Uterus (tissue), 4 donors: ENCODE data around the gene HLF. TPM values are rescaled to one million over a fixed set of nuclear protein-coding genes. Genes with fewer than 3 reads are reported as not detected.

ENCODE experiments used
- DNase-seq, 2 donors: peaks; one replicate each; pipeline ENCODE4 v3.0.0-alpha.2; 2019 to 2020
- H3K27ac ChIP-seq, 2 donors: fragments of 200-600 bp; sonication (generic); 1 replicate in 1 of 2; 2 replicates in 1 of 2; pipeline ENCODE4 v1.5.1; 2016 to 2018
- H3K27me3 ChIP-seq, 2 donors: fragments of 200-600 bp; sonication (generic); one replicate each; pipeline ENCODE4 v1.5.1; 2018 to 2019; ENCODE audit warnings: control low read depth in 1 of 2
- H3K36me3 ChIP-seq, 2 donors: fragments of 200-600 bp; sonication (generic); one replicate each; pipeline ENCODE4 v1.5.1; 2019; ENCODE audit warnings: control low read depth in 1 of 2
- H3K4me1 ChIP-seq, 2 donors: fragments of 200-600 bp; sonication (generic); one replicate each; pipeline ENCODE4 v1.5.1; 2018 to 2019; ENCODE audit warnings: control low read depth in 1 of 2
- H3K4me3 ChIP-seq, 2 donors: fragments of 200-600 bp; sonication (generic); 1 replicate in 1 of 2; 2 replicates in 1 of 2; pipeline ENCODE4 v1.5.1; 2018 to 2019; ENCODE audit warnings: mild to moderate bottlenecking in 1 of 2
- H3K9me3 ChIP-seq, 2 donors: fragments of 200-600 bp; sonication (generic); one replicate each; pipeline ENCODE4 v1.5.1; 2019; ENCODE audit warnings: control low read depth in 1 of 2
- POLR2A ChIP-seq, 2 donors: fragments of 450-650 bp; IDR thresholded peaks; one replicate each; pipeline ENCODE4 v1.6.1; 2016; ENCODE audit warnings: antibody characterized with exemption in 2 of 2, mild to moderate bottlenecking in 1 of 2, moderate library complexity in 1 of 2
- intact Hi-C: fragments of 100-400 bp; cut with DNase I; formaldehyde crosslinking; loops from one replicate; pipeline ENCODE4 v1.15.1; 2023; ENCODE audit warnings: low total_unique reads
- total RNA-seq, 4 donors: library from RNA; depleted of rRNA in 3 of 4; stranded (reverse); fragments of >200 nt in 3 of 4; gene quantifications; one replicate each; pipeline versions ENCODE4 v1.1.0 to v1.2.4, GENCODE V29; 2014 to 2023
- TF ChIP-seq, protein P1 (sequence below), 4 experiments: fragments of 200-600 bp in 2 of 4; fragments of 450-650 bp in 2 of 4; sonication (generic) in 2 of 4; IDR thresholded peaks; one replicate each; pipeline ENCODE4 v1.5.1; 2016 to 2019; ENCODE audit warnings: antibody characterized with exemption in 4 of 4, mild to moderate bottlenecking in 2 of 4, moderate library complexity in 1 of 4
- donor health status: DM: yes; HTN: yes; CAD: no.

The HLF gene
- total RNA-seq, 4 donors from 2014 or later = 12.0 to 81.2 (median 50.4) TPM

- peak overlapping the region; percentile 67 to 75 for H3K27ac ChIP-seq
- no peak for DNase-seq
- TF ChIP-seq, protein P1, sequence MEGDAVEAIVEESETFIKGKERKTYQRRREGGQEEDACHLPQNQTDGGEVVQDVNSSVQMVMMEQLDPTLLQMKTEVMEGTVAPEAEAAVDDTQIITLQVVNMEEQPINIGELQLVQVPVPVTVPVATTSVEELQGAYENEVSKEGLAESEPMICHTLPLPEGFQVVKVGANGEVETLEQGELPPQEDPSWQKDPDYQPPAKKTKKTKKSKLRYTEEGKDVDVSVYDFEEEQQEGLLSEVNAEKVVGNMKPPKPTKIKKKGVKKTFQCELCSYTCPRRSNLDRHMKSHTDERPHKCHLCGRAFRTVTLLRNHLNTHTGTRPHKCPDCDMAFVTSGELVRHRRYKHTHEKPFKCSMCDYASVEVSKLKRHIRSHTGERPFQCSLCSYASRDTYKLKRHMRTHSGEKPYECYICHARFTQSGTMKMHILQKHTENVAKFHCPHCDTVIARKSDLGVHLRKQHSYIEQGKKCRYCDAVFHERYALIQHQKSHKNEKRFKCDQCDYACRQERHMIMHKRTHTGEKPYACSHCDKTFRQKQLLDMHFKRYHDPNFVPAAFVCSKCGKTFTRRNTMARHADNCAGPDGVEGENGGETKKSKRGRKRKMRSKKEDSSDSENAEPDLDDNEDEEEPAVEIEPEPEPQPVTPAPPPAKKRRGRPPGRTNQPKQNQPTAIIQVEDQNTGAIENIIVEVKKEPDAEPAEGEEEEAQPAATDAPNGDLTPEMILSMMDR (IDR thresholded peaks at IDR 0.05) = no peak
- TF ChIP-seq POLR2A (IDR thresholded peaks at IDR 0.05) = no peak
- H3K4me3 ChIP-seq = no peak overlapping the region
- H3K4me1 ChIP-seq = peaks cover 13 to 27% of the 10 kb centered on the region in 2 donors
- no peaks in the 10 kb centered on the region for H3K9me3 ChIP-seq
- H3K36me3 ChIP-seq = no peaks in the 10 kb centered on the region
- intact Hi-C loops = no loop called here
- no peaks in the 10 kb centered on the region for H3K27me3 ChIP-seq
Measured at GRCh38 chr17:55279203-55279602, 14.4 kb downstream of the HLF start.

DNA sequence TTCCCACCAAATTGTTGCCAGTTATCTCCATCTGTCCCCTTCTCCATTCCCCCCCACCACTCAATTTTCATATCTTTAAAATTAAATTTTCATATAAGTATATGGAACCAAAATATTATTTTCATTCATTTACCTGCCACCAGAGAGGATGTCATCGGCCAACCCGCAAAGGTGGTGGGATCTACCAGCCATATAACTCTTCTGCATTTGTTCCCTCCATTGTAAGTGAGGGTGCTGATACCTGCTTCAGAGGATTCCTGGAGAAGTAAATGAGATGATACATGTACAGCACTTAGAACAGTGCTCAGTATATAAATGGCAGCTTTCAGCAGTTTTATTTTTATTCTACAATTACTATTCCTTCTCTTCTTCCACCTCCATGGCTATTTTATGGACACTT, 15.0 kb downstream of the HLF start:
- intact Hi-C loops = no loop called here
- H3K27ac ChIP-seq = peak overlapping the region in 1 of 2 donors; percentile 84

DNA sequence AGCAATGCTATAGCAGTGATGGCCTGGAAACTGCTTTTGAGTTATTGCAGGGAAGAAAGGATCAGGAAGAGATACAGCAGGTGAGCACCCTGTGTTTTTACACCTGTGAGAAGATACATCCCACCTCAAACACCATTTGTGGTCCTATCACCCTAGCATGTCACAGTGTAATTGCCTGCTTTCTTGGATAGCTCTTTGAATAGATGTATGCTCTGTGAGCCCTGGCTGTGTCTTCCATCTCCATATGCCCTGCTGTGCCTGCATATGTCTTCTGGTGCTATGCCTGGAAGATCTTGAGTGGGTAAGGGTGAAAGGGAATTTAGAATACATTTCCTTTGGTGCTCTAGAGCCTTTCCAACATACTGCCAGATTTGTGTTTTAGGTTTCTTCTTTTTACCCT, 15.5 kb downstream of the HLF start:
- intact Hi-C loops = no loop called here

More for the DNA sequence above, 15.0 kb downstream of the HLF start:
- Histone ChIP-seq H3K27me3 (no peaks in the 10 kb centered on the region), H3K9me3 (no peaks in the 10 kb centered on the region), H3K4me3 (no peak overlapping the region), H3K4me1 (peaks cover 14 to 33% of the 10 kb centered on the region in 2 donors), H3K36me3 (no peaks in the 10 kb centered on the region)
- DNase-seq = no peak
- no peak for TF ChIP-seq POLR2A (IDR thresholded peaks at IDR 0.05)
- TF ChIP-seq, protein P1 (IDR thresholded peaks at IDR 0.05) = no peak

DNA sequence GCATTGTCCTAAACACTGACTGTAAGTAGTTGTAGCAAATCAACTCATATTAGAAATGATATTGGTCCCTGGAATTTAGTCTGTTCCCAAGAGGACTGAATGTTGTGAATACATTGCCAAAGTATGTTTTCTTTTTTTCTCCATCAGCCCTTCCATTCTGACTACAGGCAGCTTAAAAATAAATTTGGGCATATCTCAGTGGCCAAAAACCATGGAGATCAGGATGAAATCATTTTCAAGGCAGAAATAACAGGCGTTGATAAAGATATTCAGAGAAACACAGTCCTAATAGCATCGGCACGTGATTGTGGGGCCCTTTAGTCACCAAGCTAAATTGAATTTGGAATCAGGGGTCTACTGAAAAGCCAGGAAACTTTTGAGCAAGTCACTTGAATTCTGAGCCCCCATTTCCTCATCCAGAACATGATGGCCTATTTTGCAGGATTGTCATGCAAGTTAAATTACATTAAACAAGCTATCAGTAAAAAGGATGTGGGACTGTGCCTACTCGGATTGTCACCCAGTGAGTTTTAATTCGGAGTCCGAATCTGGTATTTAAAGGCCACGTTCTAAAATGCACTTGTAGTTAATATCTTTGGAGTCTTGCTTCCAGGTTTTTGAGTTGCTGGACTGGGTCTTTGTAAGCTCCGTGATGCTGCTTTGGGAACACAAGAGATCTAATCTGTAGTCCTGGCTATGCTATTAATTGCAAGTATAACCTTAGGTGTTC, 17.1 kb downstream of the HLF start:
- intact Hi-C loops = no loop called here
- DNase-seq = no peak

More for the DNA sequence above, 15.5 kb downstream of the HLF start:
- no peaks in the 10 kb centered on the region for H3K27me3 ChIP-seq
- H3K27ac ChIP-seq = peak overlapping the region in 1 of 2 donors; percentile 84
- no peak overlapping the region for H3K4me3 ChIP-seq
- TF ChIP-seq POLR2A (IDR thresholded peaks at IDR 0.05) = no peak
- TF ChIP-seq, protein P1 (IDR thresholded peaks at IDR 0.05) = no peak
- H3K4me1 ChIP-seq = peaks cover 18 to 38% of the 10 kb centered on the region in 2 donors
- no peaks in the 10 kb centered on the region for H3K36me3 ChIP-seq
- no peak for DNase-seq
- H3K9me3 ChIP-seq = no peaks in the 10 kb centered on the region

DNA sequence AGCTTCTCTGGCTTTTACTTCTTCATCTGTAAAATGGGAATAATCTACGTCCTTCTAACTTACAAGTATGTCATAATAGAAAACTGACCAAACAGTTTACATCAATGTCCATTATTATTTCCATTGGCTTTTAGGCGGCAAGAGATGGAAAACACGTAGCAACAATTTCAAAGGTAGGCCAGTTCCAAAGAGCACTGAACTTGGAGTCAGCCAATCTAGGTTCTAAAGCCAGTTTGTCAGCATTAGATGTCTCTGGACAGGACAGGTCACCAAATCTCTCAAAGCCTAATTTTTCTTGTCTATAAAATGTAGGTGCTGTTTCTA, 17.6 kb downstream of the HLF start:
- Histone ChIP-seq H3K36me3 (no peaks in the 10 kb centered on the region), H3K9me3 (no peaks in the 10 kb centered on the region), H3K27me3 (no peaks in the 10 kb centered on the region), H3K27ac (peak overlapping the region; percentile 84 to 92), H3K4me1 (peaks cover 10 to 31% of the 10 kb centered on the region in 2 donors), H3K4me3 (no peak overlapping the region)
- TF ChIP-seq POLR2A (IDR thresholded peaks at IDR 0.05) = no peak
- TF ChIP-seq, protein P1 (IDR thresholded peaks at IDR 0.05) = no peak
- intact Hi-C loops = no loop called here
- no peak for DNase-seq

More for the DNA sequence above, 17.1 kb downstream of the HLF start:
- H3K27me3 ChIP-seq = no peaks in the 10 kb centered on the region
- H3K27ac ChIP-seq = peak overlapping the region; percentile 84 to 92
- H3K4me3 ChIP-seq = no peak overlapping the region
- H3K36me3 ChIP-seq = no peaks in the 10 kb centered on the region
- peaks cover 10 to 33% of the 10 kb centered on the region in 2 donors for H3K4me1 ChIP-seq
- H3K9me3 ChIP-seq = no peaks in the 10 kb centered on the region
- no peak for TF ChIP-seq POLR2A (IDR thresholded peaks at IDR 0.05)
- TF ChIP-seq, protein P1 (IDR thresholded peaks at IDR 0.05) = no peak
